Measurements from ENCODE around the gene GXYLT2. TPM values are rescaled to one million over a fixed set of nuclear protein-coding genes. Genes with fewer than 3 reads are reported as not detected.

The GXYLT2 gene
- polyA plus RNA-seq, 1 experiment, result 42.5 TPM

- Histone ChIP-seq H3K9me3 (ENCODE audit: control insufficient read depth, insufficient read depth, low read length) (no peaks in the 10 kb centered on the region), H3K27ac (ENCODE audit: low read depth, low read length) (no peak overlapping the region), H3K4me3 (ENCODE audit: low read depth, low read length) (no peak overlapping the region), H3K27me3 (ENCODE audit: control insufficient read depth, insufficient read depth, low read length) (no peaks in the 10 kb centered on the region)
- no peak for DNase-seq (ENCODE audit: low read depth, low spot score)
- ChIA-PET CTCF (interaction anchor here (1.6 to 2.0 kb wide), 2 partner anchors 47 to 188 kb away, joined by 4 to 11 read pairs; no protein-coding TSS in a partner anchor), POLR2A (interaction anchor here (0.9 kb wide), 1 partner anchor 10 kb away, joined by 3 read pairs; no protein-coding TSS in a partner anchor)
- TF ChIP-seq CTCF (IDR thresholded peaks at IDR 0.05; ENCODE audit: low read depth, low read length), result no peak
These were observed 9.8 kb downstream of the GXYLT2 start for GRCh38 chr3:72897758-72898007.

GRCh38 chr3:72899349-72899765 lies 11.5 kb downstream of the GXYLT2 start:
- ChIA-PET POLR2A (no interaction called here), CTCF (interaction anchor here (0.7 kb wide), 1 partner anchor 48 kb away, joined by 3 read pairs; no protein-coding TSS in a partner anchor)
- Histone ChIP-seq H3K4me3 (ENCODE audit: low read depth, low read length) (no peak overlapping the region), H3K9me3 (ENCODE audit: control insufficient read depth, insufficient read depth, low read length) (no peaks in the 10 kb centered on the region), H3K27me3 (ENCODE audit: control insufficient read depth, insufficient read depth, low read length) (no peaks in the 10 kb centered on the region), H3K27ac (ENCODE audit: low read depth, low read length) (no peak overlapping the region)
- no peak for DNase-seq (ENCODE audit: low read depth, low spot score)
- TF ChIP-seq CTCF (IDR thresholded peaks at IDR 0.05; ENCODE audit: low read depth, low read length), result no peak

GRCh38 chr3:72900048-72900447 lies 12.2 kb downstream of the GXYLT2 start:
- TF ChIP-seq CTCF (IDR thresholded peaks at IDR 0.05; ENCODE audit: low read depth, low read length), result no peak
- Histone ChIP-seq H3K27ac (ENCODE audit: low read depth, low read length) (no peak overlapping the region), H3K9me3 (ENCODE audit: control insufficient read depth, insufficient read depth, low read length) (no peaks in the 10 kb centered on the region), H3K27me3 (ENCODE audit: control insufficient read depth, insufficient read depth, low read length) (no peaks in the 10 kb centered on the region), H3K4me3 (ENCODE audit: low read depth, low read length) (no peak overlapping the region)
- DNase-seq (ENCODE audit: low read depth, low spot score), result no peak
- ChIA-PET POLR2A (no interaction called here), CTCF (no interaction called here)

- TF ChIP-seq CTCF (IDR thresholded peaks at IDR 0.05; ENCODE audit: low read depth, low read length), result no peak
- H3K9me3 ChIP-seq (ENCODE audit: control insufficient read depth, insufficient read depth, low read length), result no peaks in the 10 kb centered on the region
- H3K4me3 ChIP-seq (ENCODE audit: low read depth, low read length), result no peak overlapping the region
- ChIA-PET POLR2A (no interaction called here), CTCF (interaction anchor here (1.5 kb wide), 1 partner anchor 9 kb away, joined by 4 read pairs; no protein-coding TSS in a partner anchor)
- no peak for DNase-seq (ENCODE audit: low read depth, low spot score)
- no peak overlapping the region for H3K27ac ChIP-seq (ENCODE audit: low read depth, low read length)
- no peaks in the 10 kb centered on the region for H3K27me3 ChIP-seq (ENCODE audit: control insufficient read depth, insufficient read depth, low read length)
These were observed 14.0 kb downstream of the GXYLT2 start for GRCh38 chr3:72901840-72902239.

- Histone ChIP-seq H3K4me3 (ENCODE audit: low read depth, low read length) (no peak overlapping the region), H3K27ac (ENCODE audit: low read depth, low read length) (peak overlapping the region; percentile 39), H3K9me3 (ENCODE audit: control insufficient read depth, insufficient read depth, low read length) (no peaks in the 10 kb centered on the region), H3K27me3 (ENCODE audit: control insufficient read depth, insufficient read depth, low read length) (no peaks in the 10 kb centered on the region)
- ChIA-PET POLR2A (interaction anchor here (0.5 kb wide), 1 partner anchor 1229 kb away, joined by 4 read pairs; no protein-coding TSS in a partner anchor), CTCF (no interaction called here)
- no peak for TF ChIP-seq CTCF (IDR thresholded peaks at IDR 0.05; ENCODE audit: low read depth, low read length)
- DNase-seq (ENCODE audit: low read depth, low spot score), result no peak
These were observed 15.2 kb downstream of the GXYLT2 start for GRCh38 chr3:72903004-72903403.

All from AG04450 (cell line).